ENCODE measurements around the gene NDUFAF2. TPM values are rescaled to one million over a fixed set of nuclear protein-coding genes. Genes with fewer than 3 reads are reported as not detected.

NDUFAF2 gene
- total and polyA plus RNA-seq, 2 experiments from 2014 or later, result 31.6 to 155 TPM

DNA sequence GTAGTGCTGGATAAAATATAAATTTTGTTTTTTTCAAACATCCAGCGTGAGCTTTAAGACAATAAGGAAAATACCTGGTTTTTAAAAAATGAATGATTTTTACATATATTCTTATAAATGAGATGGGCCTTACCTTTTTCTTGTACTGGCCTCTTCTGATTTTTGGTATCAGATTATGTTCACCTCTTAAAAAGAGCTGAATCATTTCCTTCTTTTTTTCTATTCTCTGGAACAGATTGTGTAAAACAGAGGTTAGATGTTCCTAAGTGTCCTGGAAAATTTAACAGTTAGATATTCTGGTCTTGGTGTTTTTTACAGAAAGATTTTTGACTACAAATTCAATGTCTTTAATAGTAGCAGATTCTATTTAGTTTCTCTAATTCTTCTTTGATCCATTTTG, 74.6 kb downstream of the NDUFAF2 start:
- Histone ChIP-seq H3K36me3 (ENCODE audit: insufficient read depth) (no peaks in the 10 kb centered on the region), H3K4me1 (ENCODE audit: insufficient read depth) (no peaks in the 10 kb centered on the region), H4K20me1 (replicated peaks; ENCODE audit: insufficient read depth) (no peaks in the 10 kb centered on the region), H3K4me3 (no peak overlapping the region), H3K9me2 (ENCODE audit: insufficient read depth) (no peaks in the 10 kb centered on the region), H2AFZ (no peak overlapping the region), H3K79me2 (replicated peaks; ENCODE audit: insufficient read depth) (0 out of 2 replicates have a peak, but pooled peaks cover 12% of the 10 kb centered on the region), H3K27me3 (ENCODE audit: insufficient read depth) (no peaks in the 10 kb centered on the region), H3F3A (replicated peaks; ENCODE audit: low read depth) (no peaks in the 10 kb centered on the region), H3K27ac (ENCODE audit: low read depth) (no peak overlapping the region), H3K4me2 (no peak overlapping the region)
- H3K27me3 Mint-ChIP-seq (ENCODE audit: insufficient read depth, low read depth, poor library complexity), result no peaks in the 10 kb centered on the region
- ATAC-seq (no peak), DNase-seq (ENCODE audit: low spot score) (no peak)
- TF ChIP-seq EZH2 (IDR thresholded peaks at IDR 0.05; ENCODE audit: low read depth, unreplicated experiment) (no peak), POLR2AphosphoS5 (IDR thresholded peaks at IDR 0.05; ENCODE audit: low read depth) (no peak), STAT1 (IDR thresholded peaks at IDR 0.05; ENCODE audit: unreplicated experiment) (no peak), JUNB (IDR thresholded peaks at IDR 0.05; ENCODE audit: unreplicated experiment) (no peak), CREB1 (CRISPR knock-in tag; IDR thresholded peaks at IDR 0.05; ENCODE audit: low read depth) (no peak), ZNF331 (CRISPR knock-in tag; IDR thresholded peaks at IDR 0.05; ENCODE audit: low read depth) (no peak), NANOG (IDR thresholded peaks at IDR 0.05; ENCODE audit: borderline replicate concordance) (no peak), ZNF114 (CRISPR knock-in tag; IDR thresholded peaks at IDR 0.05) (no peak), EZH2phosphoT487 (IDR thresholded peaks at IDR 0.05; ENCODE audit: unreplicated experiment) (no peak)
- TF ChIP-seq, protein P1, sequence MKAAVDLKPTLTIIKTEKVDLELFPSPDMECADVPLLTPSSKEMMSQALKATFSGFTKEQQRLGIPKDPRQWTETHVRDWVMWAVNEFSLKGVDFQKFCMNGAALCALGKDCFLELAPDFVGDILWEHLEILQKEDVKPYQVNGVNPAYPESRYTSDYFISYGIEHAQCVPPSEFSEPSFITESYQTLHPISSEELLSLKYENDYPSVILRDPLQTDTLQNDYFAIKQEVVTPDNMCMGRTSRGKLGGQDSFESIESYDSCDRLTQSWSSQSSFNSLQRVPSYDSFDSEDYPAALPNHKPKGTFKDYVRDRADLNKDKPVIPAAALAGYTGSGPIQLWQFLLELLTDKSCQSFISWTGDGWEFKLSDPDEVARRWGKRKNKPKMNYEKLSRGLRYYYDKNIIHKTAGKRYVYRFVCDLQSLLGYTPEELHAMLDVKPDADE (IDR thresholded peaks at IDR 0.05), result no peak
- TF ChIP-seq, protein P2, sequence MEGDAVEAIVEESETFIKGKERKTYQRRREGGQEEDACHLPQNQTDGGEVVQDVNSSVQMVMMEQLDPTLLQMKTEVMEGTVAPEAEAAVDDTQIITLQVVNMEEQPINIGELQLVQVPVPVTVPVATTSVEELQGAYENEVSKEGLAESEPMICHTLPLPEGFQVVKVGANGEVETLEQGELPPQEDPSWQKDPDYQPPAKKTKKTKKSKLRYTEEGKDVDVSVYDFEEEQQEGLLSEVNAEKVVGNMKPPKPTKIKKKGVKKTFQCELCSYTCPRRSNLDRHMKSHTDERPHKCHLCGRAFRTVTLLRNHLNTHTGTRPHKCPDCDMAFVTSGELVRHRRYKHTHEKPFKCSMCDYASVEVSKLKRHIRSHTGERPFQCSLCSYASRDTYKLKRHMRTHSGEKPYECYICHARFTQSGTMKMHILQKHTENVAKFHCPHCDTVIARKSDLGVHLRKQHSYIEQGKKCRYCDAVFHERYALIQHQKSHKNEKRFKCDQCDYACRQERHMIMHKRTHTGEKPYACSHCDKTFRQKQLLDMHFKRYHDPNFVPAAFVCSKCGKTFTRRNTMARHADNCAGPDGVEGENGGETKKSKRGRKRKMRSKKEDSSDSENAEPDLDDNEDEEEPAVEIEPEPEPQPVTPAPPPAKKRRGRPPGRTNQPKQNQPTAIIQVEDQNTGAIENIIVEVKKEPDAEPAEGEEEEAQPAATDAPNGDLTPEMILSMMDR (conservative IDR thresholded peaks at IDR 0.05; ENCODE audit: low read depth in 2 of 2), result no peak
- TF ChIP-seq, protein P3, sequence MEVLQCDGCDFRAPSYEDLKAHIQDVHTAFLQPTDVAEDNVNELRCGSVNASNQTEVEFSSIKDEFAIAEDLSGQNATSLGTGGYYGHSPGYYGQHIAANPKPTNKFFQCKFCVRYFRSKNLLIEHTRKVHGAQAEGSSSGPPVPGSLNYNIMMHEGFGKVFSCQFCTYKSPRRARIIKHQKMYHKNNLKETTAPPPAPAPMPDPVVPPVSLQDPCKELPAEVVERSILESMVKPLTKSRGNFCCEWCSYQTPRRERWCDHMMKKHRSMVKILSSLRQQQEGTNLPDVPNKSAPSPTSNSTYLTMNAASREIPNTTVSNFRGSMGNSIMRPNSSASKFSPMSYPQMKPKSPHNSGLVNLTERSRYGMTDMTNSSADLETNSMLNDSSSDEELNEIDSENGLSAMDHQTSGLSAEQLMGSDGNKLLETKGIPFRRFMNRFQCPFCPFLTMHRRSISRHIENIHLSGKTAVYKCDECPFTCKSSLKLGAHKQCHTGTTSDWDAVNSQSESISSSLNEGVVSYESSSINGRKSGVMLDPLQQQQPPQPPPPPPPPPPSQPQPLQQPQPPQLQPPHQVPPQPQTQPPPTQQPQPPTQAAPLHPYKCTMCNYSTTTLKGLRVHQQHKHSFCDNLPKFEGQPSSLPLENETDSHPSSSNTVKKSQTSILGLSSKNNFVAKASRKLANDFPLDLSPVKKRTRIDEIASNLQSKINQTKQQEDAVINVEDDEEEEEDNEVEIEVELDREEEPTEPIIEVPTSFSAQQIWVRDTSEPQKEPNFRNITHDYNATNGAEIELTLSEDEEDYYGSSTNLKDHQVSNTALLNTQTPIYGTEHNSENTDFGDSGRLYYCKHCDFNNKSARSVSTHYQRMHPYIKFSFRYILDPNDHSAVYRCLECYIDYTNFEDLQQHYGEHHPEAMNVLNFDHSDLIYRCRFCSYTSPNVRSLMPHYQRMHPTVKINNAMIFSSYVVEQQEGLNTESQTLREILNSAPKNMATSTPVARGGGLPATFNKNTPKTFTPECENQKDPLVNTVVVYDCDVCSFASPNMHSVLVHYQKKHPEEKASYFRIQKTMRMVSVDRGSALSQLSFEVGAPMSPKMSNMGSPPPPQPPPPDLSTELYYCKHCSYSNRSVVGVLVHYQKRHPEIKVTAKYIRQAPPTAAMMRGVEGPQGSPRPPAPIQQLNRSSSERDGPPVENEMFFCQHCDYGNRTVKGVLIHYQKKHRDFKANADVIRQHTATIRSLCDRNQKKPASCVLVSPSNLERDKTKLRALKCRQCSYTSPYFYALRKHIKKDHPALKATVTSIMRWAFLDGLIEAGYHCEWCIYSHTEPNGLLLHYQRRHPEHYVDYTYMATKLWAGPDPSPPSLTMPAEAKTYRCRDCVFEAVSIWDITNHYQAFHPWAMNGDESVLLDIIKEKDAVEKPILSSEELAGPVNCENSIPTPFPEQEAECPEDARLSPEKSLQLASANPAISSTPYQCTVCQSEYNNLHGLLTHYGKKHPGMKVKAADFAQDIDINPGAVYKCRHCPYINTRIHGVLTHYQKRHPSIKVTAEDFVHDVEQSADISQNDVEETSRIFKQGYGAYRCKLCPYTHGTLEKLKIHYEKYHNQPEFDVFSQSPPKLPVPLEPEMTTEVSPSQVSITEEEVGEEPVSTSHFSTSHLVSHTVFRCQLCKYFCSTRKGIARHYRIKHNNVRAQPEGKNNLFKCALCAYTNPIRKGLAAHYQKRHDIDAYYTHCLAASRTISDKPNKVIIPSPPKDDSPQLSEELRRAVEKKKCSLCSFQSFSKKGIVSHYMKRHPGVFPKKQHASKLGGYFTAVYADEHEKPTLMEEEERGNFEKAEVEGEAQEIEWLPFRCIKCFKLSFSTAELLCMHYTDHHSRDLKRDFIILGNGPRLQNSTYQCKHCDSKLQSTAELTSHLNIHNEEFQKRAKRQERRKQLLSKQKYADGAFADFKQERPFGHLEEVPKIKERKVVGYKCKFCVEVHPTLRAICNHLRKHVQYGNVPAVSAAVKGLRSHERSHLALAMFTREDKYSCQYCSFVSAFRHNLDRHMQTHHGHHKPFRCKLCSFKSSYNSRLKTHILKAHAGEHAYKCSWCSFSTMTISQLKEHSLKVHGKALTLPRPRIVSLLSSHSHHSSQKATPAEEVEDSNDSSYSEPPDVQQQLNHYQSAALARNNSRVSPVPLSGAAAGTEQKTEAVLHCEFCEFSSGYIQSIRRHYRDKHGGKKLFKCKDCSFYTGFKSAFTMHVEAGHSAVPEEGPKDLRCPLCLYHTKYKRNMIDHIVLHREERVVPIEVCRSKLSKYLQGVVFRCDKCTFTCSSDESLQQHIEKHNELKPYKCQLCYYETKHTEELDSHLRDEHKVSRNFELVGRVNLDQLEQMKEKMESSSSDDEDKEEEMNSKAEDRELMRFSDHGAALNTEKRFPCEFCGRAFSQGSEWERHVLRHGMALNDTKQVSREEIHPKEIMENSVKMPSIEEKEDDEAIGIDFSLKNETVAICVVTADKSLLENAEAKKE (CRISPR knock-in tag; IDR thresholded peaks at IDR 0.05), result no peak
- TF ChIP-seq, protein P4, sequence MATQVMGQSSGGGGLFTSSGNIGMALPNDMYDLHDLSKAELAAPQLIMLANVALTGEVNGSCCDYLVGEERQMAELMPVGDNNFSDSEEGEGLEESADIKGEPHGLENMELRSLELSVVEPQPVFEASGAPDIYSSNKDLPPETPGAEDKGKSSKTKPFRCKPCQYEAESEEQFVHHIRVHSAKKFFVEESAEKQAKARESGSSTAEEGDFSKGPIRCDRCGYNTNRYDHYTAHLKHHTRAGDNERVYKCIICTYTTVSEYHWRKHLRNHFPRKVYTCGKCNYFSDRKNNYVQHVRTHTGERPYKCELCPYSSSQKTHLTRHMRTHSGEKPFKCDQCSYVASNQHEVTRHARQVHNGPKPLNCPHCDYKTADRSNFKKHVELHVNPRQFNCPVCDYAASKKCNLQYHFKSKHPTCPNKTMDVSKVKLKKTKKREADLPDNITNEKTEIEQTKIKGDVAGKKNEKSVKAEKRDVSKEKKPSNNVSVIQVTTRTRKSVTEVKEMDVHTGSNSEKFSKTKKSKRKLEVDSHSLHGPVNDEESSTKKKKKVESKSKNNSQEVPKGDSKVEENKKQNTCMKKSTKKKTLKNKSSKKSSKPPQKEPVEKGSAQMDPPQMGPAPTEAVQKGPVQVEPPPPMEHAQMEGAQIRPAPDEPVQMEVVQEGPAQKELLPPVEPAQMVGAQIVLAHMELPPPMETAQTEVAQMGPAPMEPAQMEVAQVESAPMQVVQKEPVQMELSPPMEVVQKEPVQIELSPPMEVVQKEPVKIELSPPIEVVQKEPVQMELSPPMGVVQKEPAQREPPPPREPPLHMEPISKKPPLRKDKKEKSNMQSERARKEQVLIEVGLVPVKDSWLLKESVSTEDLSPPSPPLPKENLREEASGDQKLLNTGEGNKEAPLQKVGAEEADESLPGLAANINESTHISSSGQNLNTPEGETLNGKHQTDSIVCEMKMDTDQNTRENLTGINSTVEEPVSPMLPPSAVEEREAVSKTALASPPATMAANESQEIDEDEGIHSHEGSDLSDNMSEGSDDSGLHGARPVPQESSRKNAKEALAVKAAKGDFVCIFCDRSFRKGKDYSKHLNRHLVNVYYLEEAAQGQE (IDR thresholded peaks at IDR 0.05; ENCODE audit: unreplicated experiment), result no peak
- no peaks in the 10 kb centered on the region for H3K9me3 Mint-ChIP-seq
- no peak overlapping the region; the same call in 1 of the 2 replicates for H3K27ac Mint-ChIP-seq
- no peak overlapping the region for H3K4me3 Mint-ChIP-seq
- no peaks in the 10 kb centered on the region for H3K36me3 Mint-ChIP-seq (ENCODE audit: low read depth)
- H3K4me1 Mint-ChIP-seq, result peaks cover 2% of the 10 kb centered on the region; the same call in 2 of the 3 replicates

Measured in GM23338 (cell line).